A549 (cell line): ENCODE results near the gene TXNRD2. TPM values are rescaled to one million over a fixed set of nuclear protein-coding genes. Genes with fewer than 3 reads are reported as not detected.

ENCODE experiments used
- ATAC-seq, 2 experiments: fragments of 200-7000 bp in 1 of 2; fragments of >200 bp in 1 of 2; cut with Nextera tagmentation in 1 of 2; cut with Tn5 transposase in 1 of 2; 3 replicates each; pipeline versions ENCODE4 v1.8.0 to v1.9.1; 2018 to 2020; ENCODE audit warnings: mild to moderate bottlenecking in 1 of 2, moderate library complexity in 1 of 2
- CTCF ChIA-PET: fragments of 300-600 bp; sonication (Branson Sonifier 250); formaldehyde crosslinking; extraction: SDS; loops from one replicate; lab custom pipeline; 2021; ENCODE audit warnings: antibody characterized with exemption, inconsistent platforms; lab: Yijun Ruan, JAX
- POLR2A ChIA-PET: fragments of 350-600 bp; formaldehyde crosslinking; extraction: SDS; loops from one replicate; lab custom pipeline; 2021; ENCODE audit warnings: antibody characterized with exemption, inconsistent platforms; lab: Yijun Ruan, JAX
- DNase-seq, 2 experiments: peaks; one replicate each; pipeline versions ENCODE4 v3.0.0 to v3.0.0-alpha.2; 2011 to 2016; ENCODE audit warnings: low read depth in 1 of 2, low spot score in 1 of 2
- FAIRE-seq: peaks from 2 replicates; lab custom pipeline; 2011; peaks lifted over from hg19 to GRCh38; lab: Jason Lieb, UNC
- H3K27ac ChIP-seq, 2 experiments: fragments of >200 bp; sonication (Bioruptor Twin); formaldehyde crosslinking; 3 replicates each; pipeline ENCODE4 v1.5.1; 2016 to 2017
- H3K4me1 ChIP-seq: fragments of >200 bp; sonication (Bioruptor Twin); formaldehyde crosslinking; 3 replicates; pipeline ENCODE4 v1.6.1; 2016
- H3K4me2 ChIP-seq: fragments of >200 bp; sonication (Bioruptor Twin); formaldehyde crosslinking; 3 replicates; pipeline ENCODE4 v1.6.1; 2016
- H3K4me3 ChIP-seq: fragments of >200 bp; sonication (Bioruptor Twin); formaldehyde crosslinking; 3 replicates; pipeline ENCODE4 v1.5.1; 2016
- H3K9me3 ChIP-seq: fragments of >200 bp; sonication (Bioruptor Twin); formaldehyde crosslinking; 3 replicates; pipeline ENCODE4 v1.6.1; 2016
- BHLHE40 ChIP-seq: IDR thresholded peaks from 2 replicates; pipeline ENCODE4 v1.6.1; 2012; ENCODE audit warnings: low read depth, low read length, inconsistent platforms
- CBX2 ChIP-seq: fragments of 200-600 bp; sonication (generic); IDR thresholded peaks from 2 replicates; pipeline ENCODE4 v1.6.1; 2016; ENCODE audit warnings: low read depth, mild to moderate bottlenecking, borderline replicate concordance
- CBX8 ChIP-seq: fragments of 200-600 bp; sonication (generic); IDR thresholded peaks from 2 replicates; pipeline ENCODE4 v1.6.1; 2016
- CHD2 ChIP-seq: fragments of 150-350 bp; IDR thresholded peaks from 2 replicates; pipeline ENCODE4 v1.6.1; 2014; ENCODE audit warnings: low read length; ENCODE audit not compliant: partially characterized antibody
- CHD4 ChIP-seq: fragments of 200-600 bp; sonication (generic); IDR thresholded peaks from 2 replicates; pipeline ENCODE4 v1.6.1; 2016; ENCODE audit warnings: antibody characterized with exemption, mild to moderate bottlenecking, borderline replicate concordance
- EHF ChIP-seq: fragments of 250-450 bp; sonication (Bioruptor Pico); IDR thresholded peaks from 2 replicates; pipeline ENCODE4 v1.5.0; 2020; ENCODE audit warnings: mild to moderate bottlenecking
- EHMT2 ChIP-seq: fragments of 200-600 bp; sonication (generic); IDR thresholded peaks from 2 replicates; pipeline ENCODE4 v1.6.1; 2016; ENCODE audit warnings: antibody characterized with exemption, low read depth, mild to moderate bottlenecking, moderate library complexity
- EP300 ChIP-seq, 2 experiments: fragments of >200 bp; sonication (Bioruptor Twin); formaldehyde crosslinking; IDR thresholded peaks; 2 replicates in 1 of 2; 3 replicates in 1 of 2; pipeline ENCODE4 v1.6.1; 2016 to 2017
- ESRRA ChIP-seq: fragments of 150-350 bp; IDR thresholded peaks from 2 replicates; pipeline ENCODE4 v1.6.1; 2014; ENCODE audit warnings: mild to moderate bottlenecking, low read length, borderline replicate concordance
- FOXS1 ChIP-seq: fragments of 250-450 bp; sonication (Bioruptor Pico); IDR thresholded peaks from 2 replicates; pipeline ENCODE4 v1.5.0; 2020; ENCODE audit warnings: mild to moderate bottlenecking, moderate library complexity
- HEYL ChIP-seq: fragments of 250-450 bp; sonication (Bioruptor Pico); IDR thresholded peaks from 2 replicates; pipeline ENCODE4 v1.8.0; 2021; ENCODE audit warnings: mild to moderate bottlenecking, moderate library complexity
- KDM5A ChIP-seq: fragments of 200-600 bp; sonication (generic); IDR thresholded peaks from 2 replicates; pipeline ENCODE4 v1.6.1; 2016; ENCODE audit warnings: antibody characterized with exemption, mild to moderate bottlenecking
- MYC ChIP-seq: IDR thresholded peaks from 2 replicates; pipeline ENCODE4 v1.6.1; 2012; ENCODE audit warnings: mild to moderate bottlenecking, inconsistent platforms, low read length, improper control_type of control experiment, borderline replicate concordance
- NR3C1 ChIP-seq: fragments of >200 bp; sonication (Bioruptor Twin); formaldehyde crosslinking; IDR thresholded peaks from 3 replicates; pipeline ENCODE4 v1.6.1; 2017
- POLR2AphosphoS2 ChIP-seq: conservative IDR thresholded peaks from 2 replicates; pipeline ENCODE4 v1.6.1; 2012; ENCODE audit warnings: low read length, improper control_type of control experiment, inconsistent platforms
- RFX5 ChIP-seq: fragments of 450-650 bp; IDR thresholded peaks from 2 replicates; pipeline ENCODE4 v1.7.1; 2014; ENCODE audit warnings: antibody characterized with exemption, mild to moderate bottlenecking, moderate library complexity
- ZNF302 ChIP-seq: fragments of 250-450 bp; sonication (Bioruptor Pico); IDR thresholded peaks from 2 replicates; pipeline ENCODE4 v1.9.0; 2021; ENCODE audit warnings: inconsistent platforms, mild to moderate bottlenecking, moderate library complexity
- WGBS: methylation state at CpG from one replicate; pipeline ENCODE4 v1.1.6; 2017; ENCODE audit errors: missing lambda C conversion rate; 5-methylcytosine and 5-hydroxymethylcytosine counted together
- polyA plus RNA-seq, 4 experiments: library from polyadenylated mRNA; depleted of rRNA in 3 of 4; stranded (reverse); fragments of >200 nt; fragmentation: RNase III in 1 of 4; extraction: RNeasy Plus Mini Kit Qiagen cat#74134 plus additional on column Dnase treatment in 1 of 4; gene quantifications; 2 replicates in 3 of 4; 3 replicates in 1 of 4; pipeline ENCODE4 v1.2.3, GENCODE V29; 2011 to 2017
- TF ChIP-seq, protein P1 (sequence below): fragments of 450-650 bp; IDR thresholded peaks from 2 replicates; pipeline ENCODE4 v1.6.1; 2014; ENCODE audit warnings: antibody characterized with exemption
- TF ChIP-seq, protein P2 (sequence below): IDR thresholded peaks from 2 replicates; pipeline ENCODE4 v1.6.1; 2012
- TF ChIP-seq, protein P3 (sequence below): fragments of >200 bp; sonication (Bioruptor Twin); formaldehyde crosslinking; IDR thresholded peaks from 2 replicates; pipeline ENCODE4 v1.6.1; 2016

TXNRD2 gene
- polyA plus RNA-seq, 2 of the 4 experiments (the other 2 are of a cell fraction), result 16.3 to 25.6 TPM

DNA sequence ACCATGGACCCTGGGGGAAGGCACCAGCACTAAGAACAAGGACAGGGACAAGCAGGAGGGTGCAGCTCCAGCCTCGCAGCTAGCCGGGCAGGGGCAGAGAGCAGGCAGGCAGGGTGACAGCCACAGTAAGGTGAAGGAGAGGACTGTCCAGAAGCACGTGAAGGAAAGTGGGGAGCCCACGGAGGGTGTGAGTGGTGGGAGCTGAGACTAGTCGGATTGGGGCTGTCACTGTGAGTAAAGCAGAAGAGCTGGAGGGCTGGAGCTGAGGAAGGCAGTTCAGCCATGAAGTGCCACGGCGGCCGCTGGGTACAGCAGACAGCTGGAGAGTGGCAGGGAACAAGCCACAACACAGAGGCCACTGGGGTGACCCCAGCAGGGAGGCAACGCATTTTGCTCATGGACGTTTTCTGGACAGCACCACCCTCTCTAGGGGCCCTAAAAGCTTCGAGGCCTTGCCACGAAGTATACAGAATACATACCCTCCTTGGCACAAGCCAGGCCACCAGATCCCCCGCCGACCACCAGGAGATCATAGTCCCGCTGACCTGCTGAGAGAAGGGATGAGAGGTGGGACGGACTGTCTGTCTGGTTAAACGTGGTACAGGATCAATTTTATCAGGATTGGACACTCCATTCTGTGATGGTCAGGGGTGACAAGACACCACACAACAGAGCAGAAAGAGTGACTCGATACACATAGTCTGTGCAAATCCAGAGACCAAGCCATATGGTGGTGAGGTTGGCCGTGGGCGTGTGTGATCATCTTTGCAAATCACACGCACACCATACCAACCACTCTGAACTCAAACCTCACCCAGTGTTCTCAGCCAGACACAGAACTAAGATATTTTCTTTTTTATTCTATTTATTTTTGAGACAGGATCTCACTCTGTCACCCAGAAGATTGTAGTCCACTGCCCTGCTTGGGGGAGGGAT is 10.8 kb downstream of the TXNRD2 start:
- FAIRE-seq (no peak), DNase-seq (no peak), ATAC-seq (no peak)
- TF ChIP-seq, protein P1, sequence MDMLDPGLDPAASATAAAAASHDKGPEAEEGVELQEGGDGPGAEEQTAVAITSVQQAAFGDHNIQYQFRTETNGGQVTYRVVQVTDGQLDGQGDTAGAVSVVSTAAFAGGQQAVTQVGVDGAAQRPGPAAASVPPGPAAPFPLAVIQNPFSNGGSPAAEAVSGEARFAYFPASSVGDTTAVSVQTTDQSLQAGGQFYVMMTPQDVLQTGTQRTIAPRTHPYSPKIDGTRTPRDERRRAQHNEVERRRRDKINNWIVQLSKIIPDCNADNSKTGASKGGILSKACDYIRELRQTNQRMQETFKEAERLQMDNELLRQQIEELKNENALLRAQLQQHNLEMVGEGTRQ, result no peak
- TF ChIP-seq, protein P2, sequence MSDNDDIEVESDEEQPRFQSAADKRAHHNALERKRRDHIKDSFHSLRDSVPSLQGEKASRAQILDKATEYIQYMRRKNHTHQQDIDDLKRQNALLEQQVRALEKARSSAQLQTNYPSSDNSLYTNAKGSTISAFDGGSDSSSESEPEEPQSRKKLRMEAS, result no peak
- TF ChIP-seq ZNF302 (CRISPR knock-in tag), result no peak
- no peak for TF ChIP-seq MYC
- no peak for TF ChIP-seq CHD4
- no peak for TF ChIP-seq EHMT2
- TF ChIP-seq POLR2AphosphoS2, result no peak
- TF ChIP-seq EHF (CRISPR knock-in tag), result no peak
- no peak for TF ChIP-seq RFX5
- TF ChIP-seq, protein P3, sequence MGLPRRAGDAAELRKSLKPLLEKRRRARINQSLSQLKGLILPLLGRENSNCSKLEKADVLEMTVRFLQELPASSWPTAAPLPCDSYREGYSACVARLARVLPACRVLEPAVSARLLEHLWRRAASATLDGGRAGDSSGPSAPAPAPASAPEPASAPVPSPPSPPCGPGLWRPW, result no peak
- TF ChIP-seq CHD2, result no peak
- no peak for TF ChIP-seq CBX8
- no peak for TF ChIP-seq ESRRA
- TF ChIP-seq CBX2, result no peak
- Histone ChIP-seq H3K27ac (no peak overlapping the region), H3K4me1 (no peaks in the 10 kb centered on the region), H3K4me3 (no peak overlapping the region), H3K9me3 (no peaks in the 10 kb centered on the region), H3K4me2 (no peak overlapping the region)
- WGBS, result 87% methylated on average over 21 of the region's 21 CpGs
- POLR2A ChIA-PET, result no interaction called here
- CTCF ChIA-PET, result interaction anchor here (0.6 to 1.4 kb wide), 4 partner anchors 21 to 201 kb away, joined by 3 read pairs; no protein-coding TSS in a partner anchor

DNA sequence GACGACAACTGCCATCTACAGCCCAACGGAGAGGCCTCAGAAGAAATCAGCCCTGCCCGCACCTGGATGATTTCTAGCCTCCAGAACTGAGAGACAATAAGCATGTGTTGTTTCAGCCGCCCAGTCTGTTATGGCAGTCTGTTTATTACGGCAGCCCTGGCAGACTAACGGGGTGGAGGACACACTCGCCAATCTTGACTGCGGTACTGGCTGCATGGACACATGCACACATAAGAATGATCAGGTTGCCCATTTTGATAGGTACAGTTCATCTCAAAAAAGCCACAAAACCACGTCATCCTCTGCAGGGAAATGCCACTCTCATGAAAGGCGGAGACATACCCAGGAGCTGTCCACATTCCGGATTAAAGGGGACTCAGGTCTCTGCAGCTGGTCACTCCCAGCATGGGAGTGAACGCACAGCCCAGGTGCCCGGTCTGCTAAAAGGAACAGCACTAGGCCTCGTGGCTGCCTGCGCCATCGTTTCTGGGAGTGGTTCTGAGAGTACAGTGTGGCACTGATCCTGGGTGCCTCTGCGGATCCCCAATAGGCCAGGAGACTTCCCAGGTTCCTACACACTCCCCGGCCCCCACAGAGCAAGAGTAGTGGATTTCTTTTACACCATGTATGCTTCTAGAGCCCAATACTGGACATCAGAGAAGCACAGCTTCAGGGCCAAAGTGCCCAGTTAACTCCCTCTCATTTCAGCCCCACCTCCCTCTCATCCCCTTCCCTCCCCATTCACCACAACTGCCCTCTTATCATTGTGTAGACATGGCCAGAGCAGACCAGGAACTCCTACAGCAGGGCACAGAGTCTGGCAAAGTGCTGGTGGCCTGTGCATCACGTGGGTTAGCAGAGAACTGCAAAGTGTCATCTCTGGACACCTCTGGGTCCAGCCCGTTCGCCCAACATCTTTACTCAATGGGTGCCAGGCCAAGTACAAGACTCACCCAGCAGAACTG is 11.8 kb downstream of the TXNRD2 start:
- H3K4me3 ChIP-seq, result no peak overlapping the region
- ChIA-PET CTCF (interaction anchor here (0.6 to 1.4 kb wide), 5 partner anchors 20 to 200 kb away, joined by 3 read pairs; no protein-coding TSS in a partner anchor), POLR2A (no interaction called here)
- H3K4me1 ChIP-seq, result no peaks in the 10 kb centered on the region
- TF ChIP-seq, protein P1, result no peak
- TF ChIP-seq FOXS1 (CRISPR knock-in tag) (no peak), HEYL (CRISPR knock-in tag) (no peak), EP300 (IDR thresholded peaks at IDR 0.05) (no peak), RFX5 (no peak)
- H3K27ac ChIP-seq, result no peak overlapping the region
- H3K4me2 ChIP-seq, result no peak overlapping the region
- FAIRE-seq, result no peak
- no peaks in the 10 kb centered on the region for H3K9me3 ChIP-seq
- ATAC-seq, result no peak
- 91% methylated on average over 20 of the region's 21 CpGs for WGBS
- no peak for DNase-seq

DNA sequence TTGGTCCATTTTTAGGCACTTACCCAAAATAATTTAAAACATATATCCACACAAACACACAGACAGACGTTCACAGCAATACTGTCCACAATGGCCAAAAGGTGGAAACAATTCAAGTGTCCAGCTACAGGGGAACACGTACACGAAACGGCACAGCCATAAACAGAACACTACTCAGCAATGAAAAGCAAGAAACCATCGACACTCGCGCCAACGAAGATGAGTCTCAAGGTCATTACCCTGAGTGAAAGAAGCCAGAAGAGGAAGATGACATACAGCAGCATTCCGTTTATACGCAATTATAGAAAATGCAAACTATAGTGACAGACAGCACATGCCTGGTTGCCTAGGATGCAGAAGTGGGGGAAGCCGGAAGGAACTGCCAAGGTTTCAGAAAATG is 13.4 kb downstream of the TXNRD2 start:
- Histone ChIP-seq H3K27ac (no peak overlapping the region), H3K9me3 (no peaks in the 10 kb centered on the region), H3K4me2 (no peak overlapping the region), H3K4me3 (no peak overlapping the region), H3K4me1 (no peaks in the 10 kb centered on the region)
- ATAC-seq (no peak), DNase-seq (no peak), FAIRE-seq (no peak)
- TF ChIP-seq NR3C1 (no peak), KDM5A (no peak), BHLHE40 (no peak), EHMT2 (no peak), EP300 (IDR thresholded peaks at IDR 0.05) (no peak)
- TF ChIP-seq, protein P1, result no peak
- ChIA-PET CTCF (no interaction called here), POLR2A (no interaction called here)
- 91% methylated on average over 11 of the region's 11 CpGs for WGBS
